HUDEP-2 (cell line): ENCODE measurements around the gene BLACAT1.

Experiments used
- DNase-seq, 76 experiments: peaks; one replicate each; lab custom pipeline; 2025; ENCODE audit not compliant: unreplicated experiment in 76 of 76; lab: John Stamatoyannopoulos, UW

Gene BLACAT1

GRCh38 chr1:205456868-205457745 is 1.3 kb upstream of the BLACAT1 start:
- DNase-seq, result no peak

- no peak for DNase-seq
Observed at GRCh38 chr1:205456383-205456867, 580 bp upstream of the BLACAT1 start.

- no peak for DNase-seq
Observed at GRCh38 chr1:205454903-205455335, 926 bp downstream of the BLACAT1 start.

GRCh38 chr1:205453466-205453865 is 2.4 kb downstream of the BLACAT1 start:
- no peak for DNase-seq

- no peak for DNase-seq
Observed at GRCh38 chr1:205452933-205453332, 2.9 kb downstream of the BLACAT1 start.

- DNase-seq, result no peak
Observed at GRCh38 chr1:205452364-205452763, 3.5 kb downstream of the BLACAT1 start.

GRCh38 chr1:205451759-205452164 is 4.1 kb downstream of the BLACAT1 start:
- no peak for DNase-seq

GRCh38 chr1:205451202-205451601 is 4.6 kb downstream of the BLACAT1 start:
- no peak for DNase-seq

- no peak for DNase-seq
Observed at GRCh38 chr1:205450448-205450847, 5.4 kb downstream of the BLACAT1 start.

- DNase-seq, result peak in 26 of 76 experiments; percentile 5 to 71 (median 25)
Observed at GRCh38 chr1:205449750-205450443, 5.9 kb downstream of the BLACAT1 start.

- DNase-seq, result no peak
Observed at GRCh38 chr1:205449254-205449749, 6.5 kb downstream of the BLACAT1 start.

GRCh38 chr1:205448540-205449253 is 7.1 kb downstream of the BLACAT1 start:
- DNase-seq, result no peak

GRCh38 chr1:205447457-205448341 is 8.1 kb downstream of the BLACAT1 start:
- no peak for DNase-seq

- DNase-seq, result no peak
Observed at GRCh38 chr1:205446828-205447227, 9.0 kb downstream of the BLACAT1 start.

GRCh38 chr1:205445646-205445935 is 10.3 kb downstream of the BLACAT1 start:
- no peak for DNase-seq

GRCh38 chr1:205444931-205445645 is 10.8 kb downstream of the BLACAT1 start:
- no peak for DNase-seq

GRCh38 chr1:205444300-205444930 is 11.4 kb downstream of the BLACAT1 start:
- no peak for DNase-seq

- no peak for DNase-seq
Observed at GRCh38 chr1:205443585-205444299, 12.1 kb downstream of the BLACAT1 start.
